Breast epithelium (tissue), 4 donors: Measurements from ENCODE around the gene KLHDC8A. TPM values are rescaled to one million over a fixed set of nuclear protein-coding genes. Genes with fewer than 3 reads are reported as not detected.

Experiments used
- DNase-seq, 2 donors: peaks; one replicate each; pipeline ENCODE4 v3.0.0-alpha.2; 2019; ENCODE audit warnings: low spot score in 2 of 2
- H3K27ac ChIP-seq, 2 donors: fragments of 200-600 bp; sonication (generic) in 1 of 2; one replicate each; pipeline ENCODE4 v1.5.1; 2016 to 2019; ENCODE audit warnings: mild to moderate bottlenecking in 1 of 2
- H3K27me3 ChIP-seq, 2 donors: fragments of 200-600 bp; sonication (generic) in 1 of 2; one replicate each; pipeline versions ENCODE4 v1.5.1 to v1.6.0; 2017 to 2019; ENCODE audit warnings: control low read depth in 1 of 2, mild to moderate bottlenecking in 1 of 2
- H3K36me3 ChIP-seq: fragments of 200-600 bp; one replicate; pipeline ENCODE4 v1.5.1; 2019
- H3K4me1 ChIP-seq, 2 donors: fragments of 200-600 bp; sonication (generic); one replicate each; pipeline ENCODE4 v1.5.1; 2016 to 2019; ENCODE audit warnings: control low read depth in 1 of 2
- H3K4me3 ChIP-seq, 3 donors: fragments of 200-600 bp; sonication (generic); 1 replicate in 2 of 3; 2 replicates in 1 of 3; pipeline ENCODE4 v1.5.1; 2016 to 2019; ENCODE audit warnings: mild to moderate bottlenecking in 3 of 3, moderate library complexity in 2 of 3
- H3K9me3 ChIP-seq, 2 donors: fragments of 200-600 bp; sonication (generic) in 1 of 2; one replicate each; pipeline ENCODE4 v1.5.1; 2016 to 2019; ENCODE audit warnings: control low read depth in 1 of 2
- CTCF ChIP-seq, 3 donors: fragments of 450-650 bp; IDR thresholded peaks; one replicate each; pipeline ENCODE4 v1.5.1; 2016 to 2017; ENCODE audit warnings: antibody characterized with exemption in 3 of 3, mild to moderate bottlenecking in 3 of 3, moderate library complexity in 3 of 3
- POLR2A ChIP-seq: fragments of 450-650 bp; IDR thresholded peaks from one replicate; pipeline ENCODE4 v1.6.1; 2016; ENCODE audit warnings: antibody characterized with exemption, mild to moderate bottlenecking, moderate library complexity
- POLR2AphosphoS5 ChIP-seq, 3 donors: sonication (generic); formaldehyde crosslinking; IDR thresholded peaks; one replicate each; pipeline ENCODE4 v1.6.1; 2017; ENCODE audit warnings: antibody characterized with exemption in 3 of 3
- intact Hi-C: fragments of 100-400 bp; cut with DNase I; formaldehyde crosslinking; loops from one replicate; pipeline ENCODE4 v1.15.1; 2023; ENCODE audit warnings: low total_unique reads
- total RNA-seq, 3 donors: library from RNA; depleted of rRNA; stranded (reverse); fragments of >200 nt; gene quantifications; one replicate each; pipeline ENCODE4 v1.1.0, GENCODE V29; 2016

The KLHDC8A gene
- total RNA-seq, 3 donors from 2014 or later = not detected

- no peak for DNase-seq
- no peaks in the 10 kb centered on the region for H3K36me3 ChIP-seq
- H3K4me3 ChIP-seq = no peak overlapping the region
- no peaks in the 10 kb centered on the region for H3K9me3 ChIP-seq
- peaks cover 0 to 3% of the 10 kb centered on the region in 2 donors for H3K4me1 ChIP-seq
- H3K27ac ChIP-seq = no peak overlapping the region
- intact Hi-C loops = no loop called here
- TF ChIP-seq POLR2A (no peak), POLR2AphosphoS5 (IDR thresholded peaks at IDR 0.05) (no peak), CTCF (IDR thresholded peaks at IDR 0.05) (no peak)
- H3K27me3 ChIP-seq = peaks cover 0 to 12% of the 10 kb centered on the region in 2 donors
Measured at GRCh38 chr1:205348554-205349487, 7.9 kb downstream of the KLHDC8A start.

- no peak overlapping the region for H3K27ac ChIP-seq
- peaks cover 0 to 7% of the 10 kb centered on the region in 2 donors for H3K4me1 ChIP-seq
- H3K27me3 ChIP-seq = peaks cover 3 to 18% of the 10 kb centered on the region in 2 donors
- intact Hi-C loops = no loop called here
- DNase-seq = no peak
- no peaks in the 10 kb centered on the region for H3K9me3 ChIP-seq
- no peaks in the 10 kb centered on the region for H3K36me3 ChIP-seq
- no peak for TF ChIP-seq POLR2AphosphoS5 (IDR thresholded peaks at IDR 0.05)
- no peak for TF ChIP-seq POLR2A
- no peak for TF ChIP-seq CTCF (IDR thresholded peaks at IDR 0.05)
- H3K4me3 ChIP-seq = no peak overlapping the region
Measured at GRCh38 chr1:205346956-205347574, 9.7 kb downstream of the KLHDC8A start.

- DNase-seq = no peak
- Histone ChIP-seq H3K4me3 (no peak overlapping the region), H3K27ac (no peak overlapping the region), H3K27me3 (peaks cover 3 to 18% of the 10 kb centered on the region in 2 donors), H3K36me3 (no peaks in the 10 kb centered on the region), H3K9me3 (no peaks in the 10 kb centered on the region), H3K4me1 (peaks cover 0 to 7% of the 10 kb centered on the region in 2 donors)
- intact Hi-C loops = no loop called here
- TF ChIP-seq POLR2A = no peak
- no peak for TF ChIP-seq POLR2AphosphoS5 (IDR thresholded peaks at IDR 0.05)
- TF ChIP-seq CTCF (IDR thresholded peaks at IDR 0.05) = no peak
Measured at GRCh38 chr1:205345761-205346160, 11.0 kb downstream of the KLHDC8A start.

- intact Hi-C loops = no loop called here
- Histone ChIP-seq H3K4me1 (peaks cover 0 to 7% of the 10 kb centered on the region in 2 donors), H3K36me3 (no peaks in the 10 kb centered on the region), H3K27me3 (peaks cover 3 to 18% of the 10 kb centered on the region in 2 donors), H3K4me3 (peak overlapping the region; percentile 10 to 65 (median 44)), H3K9me3 (no peaks in the 10 kb centered on the region), H3K27ac (no peak overlapping the region)
- DNase-seq = no peak
- TF ChIP-seq POLR2AphosphoS5 (IDR thresholded peaks at IDR 0.05) (no peak), POLR2A (no peak), CTCF (IDR thresholded peaks at IDR 0.05) (no peak)
Measured at GRCh38 chr1:205344066-205344928, 12.4 kb downstream of the KLHDC8A start.
